Measurements from ENCODE around the gene ZIC1.
A peak's percentile ranks its signal among the peaks of the same experiment; 100 is the strongest.

Gene ZIC1

GRCh38 chr3:147380977-147381376 lies 28.2 kb upstream of the ZIC1 start:
- DNase-seq, result no peak

GRCh38 chr3:147381596-147381995 lies 27.6 kb upstream of the ZIC1 start:
- no peak for DNase-seq

- DNase-seq, result no peak
Measured at GRCh38 chr3:147383617-147384016, 25.5 kb upstream of the ZIC1 start.

GRCh38 chr3:147384210-147385058 lies 24.7 kb upstream of the ZIC1 start:
- no peak for DNase-seq

- no peak for DNase-seq
Measured at GRCh38 chr3:147385059-147386012, 23.8 kb upstream of the ZIC1 start.

- no peak for DNase-seq
Measured at GRCh38 chr3:147387291-147387884, 21.8 kb upstream of the ZIC1 start.

GRCh38 chr3:147387885-147388699 lies 21.1 kb upstream of the ZIC1 start:
- DNase-seq, result no peak

- DNase-seq, result no peak
Measured at GRCh38 chr3:147388700-147389580, 20.2 kb upstream of the ZIC1 start.

- no peak for DNase-seq
Measured at GRCh38 chr3:147389717-147390116, 19.4 kb upstream of the ZIC1 start.

- no peak for DNase-seq
Measured at GRCh38 chr3:147390589-147391569, 18.3 kb upstream of the ZIC1 start.

- DNase-seq, result peak; percentile 88
Measured at GRCh38 chr3:147391781-147392624, 17.2 kb upstream of the ZIC1 start.

- no peak for DNase-seq
Measured at GRCh38 chr3:147392625-147392946, 16.6 kb upstream of the ZIC1 start.

- peak; percentile 82 for DNase-seq
Measured at GRCh38 chr3:147393261-147393942, 15.8 kb upstream of the ZIC1 start.

- DNase-seq, result peak; percentile 28
Measured at GRCh38 chr3:147393943-147394883, 15.0 kb upstream of the ZIC1 start.

- peak; percentile 14 for DNase-seq
Measured at GRCh38 chr3:147394884-147395225, 14.3 kb upstream of the ZIC1 start.

GRCh38 chr3:147395899-147396711 lies 13.1 kb upstream of the ZIC1 start:
- DNase-seq, result no peak

GRCh38 chr3:147396712-147397046 lies 12.5 kb upstream of the ZIC1 start:
- DNase-seq, result no peak

All from fibroblast of skin of right quadriceps (primary cell).